Measurements from ENCODE around the gene KAZN.

KAZN gene

DNA sequence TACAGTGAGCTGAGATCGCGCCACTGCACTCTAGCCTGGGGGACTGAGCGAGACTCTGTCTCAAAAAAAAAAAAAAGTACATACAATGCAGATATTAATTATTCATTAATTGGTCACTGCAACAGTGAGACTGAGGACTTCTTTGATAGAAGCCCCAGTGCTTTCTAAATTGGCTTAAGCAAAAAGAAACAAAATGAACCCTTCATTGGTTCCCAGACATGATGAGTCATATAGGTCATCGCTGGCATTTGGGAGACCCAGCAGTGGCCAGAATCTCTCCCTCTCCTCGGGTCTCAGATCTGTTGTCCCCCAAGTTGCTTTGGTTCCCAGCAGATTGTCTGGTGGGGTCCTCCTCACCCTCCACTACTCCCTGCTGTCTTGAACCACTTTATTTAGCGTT lies 144.9 kb downstream of the KAZN start:
- Histone ChIP-seq H3K9ac (ENCODE audit: low read depth in 1 of 2, low read length in 2 of 2) (no peak overlapping the region), H3K4me1 (ENCODE audit: control insufficient read depth in 2 of 2, insufficient read depth in 2 of 2, low read length in 2 of 2) (no peaks in the 10 kb centered on the region), H3K4me3 (ENCODE audit: low read length in 2 of 2) (no peak overlapping the region), H3K27me3 (ENCODE audit: control insufficient read depth in 2 of 2, insufficient read depth in 2 of 2, low read length in 2 of 2) (peaks cover 0 to 2% of the 10 kb centered on the region in 2 donors), H3K36me3 (ENCODE audit: control insufficient read depth in 2 of 2, insufficient read depth in 2 of 2, low read length in 2 of 2) (no peaks in the 10 kb centered on the region), H3K9me3 (ENCODE audit: control insufficient read depth in 2 of 2, low read length in 2 of 2) (no peaks in the 10 kb centered on the region), H3K27ac (ENCODE audit: low read depth in 2 of 2, low read length in 2 of 2) (no peak overlapping the region)

DNA sequence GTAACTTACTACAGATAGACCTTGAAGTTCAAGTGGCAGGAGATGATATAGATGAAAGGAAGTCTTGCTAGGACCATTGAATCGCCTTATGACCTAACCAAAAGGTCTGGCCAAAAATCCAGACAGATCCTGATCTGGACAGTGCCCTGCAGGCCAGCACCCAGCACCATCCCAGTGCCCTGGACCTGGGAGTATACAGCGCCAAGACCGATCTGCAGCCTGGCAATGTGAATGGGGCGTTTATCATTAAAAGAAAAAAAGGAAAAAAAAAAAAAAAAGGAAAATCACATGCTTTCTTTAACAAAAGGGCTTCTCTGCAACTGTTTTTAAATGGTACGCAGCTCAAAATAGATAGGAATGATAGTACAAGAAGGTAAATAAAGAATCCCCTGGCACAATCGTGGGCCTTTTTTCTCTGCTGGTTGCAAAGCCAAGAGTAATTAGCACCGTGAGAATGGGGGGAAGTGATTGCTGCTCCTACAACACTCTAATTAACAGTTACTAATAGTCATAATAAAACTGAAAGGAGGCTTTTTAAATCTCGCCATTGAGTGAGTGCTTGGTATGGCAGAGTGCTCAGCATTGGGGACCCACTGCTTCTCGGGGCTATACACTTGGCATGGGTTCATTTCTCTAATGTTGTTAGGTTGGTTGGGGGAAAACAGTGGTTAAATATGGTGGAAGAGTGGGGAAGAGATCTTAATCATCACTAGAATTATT lies 146.7 kb downstream of the KAZN start:
- Histone ChIP-seq H3K4me1 (ENCODE audit: control insufficient read depth in 2 of 2, insufficient read depth in 2 of 2, low read length in 2 of 2) (no peaks in the 10 kb centered on the region), H3K27ac (ENCODE audit: low read depth in 2 of 2, low read length in 2 of 2) (no peak overlapping the region), H3K9ac (ENCODE audit: low read depth in 1 of 2, low read length in 2 of 2) (no peak overlapping the region), H3K36me3 (ENCODE audit: control insufficient read depth in 2 of 2, insufficient read depth in 2 of 2, low read length in 2 of 2) (no peaks in the 10 kb centered on the region), H3K9me3 (ENCODE audit: control insufficient read depth in 2 of 2, low read length in 2 of 2) (no peaks in the 10 kb centered on the region), H3K27me3 (ENCODE audit: control insufficient read depth in 2 of 2, insufficient read depth in 2 of 2, low read length in 2 of 2) (peaks cover 0 to 2% of the 10 kb centered on the region in 2 donors), H3K4me3 (ENCODE audit: low read length in 2 of 2) (no peak overlapping the region)

DNA sequence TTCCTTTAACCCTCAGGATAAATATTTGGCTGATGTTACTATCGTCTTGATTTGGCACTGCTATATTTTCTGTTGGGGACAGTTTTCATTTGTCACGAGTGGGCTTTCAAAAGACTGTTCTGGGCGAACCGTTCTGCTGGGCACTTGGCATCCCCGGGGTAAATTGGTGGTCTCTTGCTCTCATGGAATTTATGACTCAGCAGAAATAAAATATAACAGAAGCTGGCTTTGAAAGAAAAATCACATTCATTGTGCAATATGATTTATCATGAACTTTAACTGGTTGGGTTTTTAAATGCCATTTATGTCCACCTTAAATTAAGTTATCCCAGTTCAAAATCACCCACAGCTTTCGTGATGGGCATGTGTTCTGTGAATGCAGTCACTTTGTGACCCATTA lies 147.3 kb downstream of the KAZN start:
- H3K4me1 ChIP-seq (ENCODE audit: control insufficient read depth in 2 of 2, insufficient read depth in 2 of 2, low read length in 2 of 2) = no peaks in the 10 kb centered on the region
- H3K9ac ChIP-seq (ENCODE audit: low read depth in 1 of 2, low read length in 2 of 2) = no peak overlapping the region
- no peak overlapping the region for H3K4me3 ChIP-seq (ENCODE audit: low read length in 2 of 2)
- no peaks in the 10 kb centered on the region for H3K9me3 ChIP-seq (ENCODE audit: control insufficient read depth in 2 of 2, low read length in 2 of 2)
- no peaks in the 10 kb centered on the region for H3K36me3 ChIP-seq (ENCODE audit: control insufficient read depth in 2 of 2, insufficient read depth in 2 of 2, low read length in 2 of 2)
- H3K27ac ChIP-seq (ENCODE audit: low read depth in 2 of 2, low read length in 2 of 2) = no peak overlapping the region
- peaks cover 0 to 2% of the 10 kb centered on the region in 2 donors for H3K27me3 ChIP-seq (ENCODE audit: control insufficient read depth in 2 of 2, insufficient read depth in 2 of 2, low read length in 2 of 2)

GRCh38 chr1:14746393-14746792 lies 147.9 kb downstream of the KAZN start:
- Histone ChIP-seq H3K9ac (ENCODE audit: low read depth in 1 of 2, low read length in 2 of 2) (no peak overlapping the region), H3K4me3 (ENCODE audit: low read length in 2 of 2) (no peak overlapping the region), H3K36me3 (ENCODE audit: control insufficient read depth in 2 of 2, insufficient read depth in 2 of 2, low read length in 2 of 2) (no peaks in the 10 kb centered on the region), H3K27ac (ENCODE audit: low read depth in 2 of 2, low read length in 2 of 2) (no peak overlapping the region), H3K27me3 (ENCODE audit: control insufficient read depth in 2 of 2, insufficient read depth in 2 of 2, low read length in 2 of 2) (peaks cover 0 to 2% of the 10 kb centered on the region in 2 donors), H3K9me3 (ENCODE audit: control insufficient read depth in 2 of 2, low read length in 2 of 2) (no peaks in the 10 kb centered on the region), H3K4me1 (ENCODE audit: control insufficient read depth in 2 of 2, insufficient read depth in 2 of 2, low read length in 2 of 2) (no peaks in the 10 kb centered on the region)

DNA sequence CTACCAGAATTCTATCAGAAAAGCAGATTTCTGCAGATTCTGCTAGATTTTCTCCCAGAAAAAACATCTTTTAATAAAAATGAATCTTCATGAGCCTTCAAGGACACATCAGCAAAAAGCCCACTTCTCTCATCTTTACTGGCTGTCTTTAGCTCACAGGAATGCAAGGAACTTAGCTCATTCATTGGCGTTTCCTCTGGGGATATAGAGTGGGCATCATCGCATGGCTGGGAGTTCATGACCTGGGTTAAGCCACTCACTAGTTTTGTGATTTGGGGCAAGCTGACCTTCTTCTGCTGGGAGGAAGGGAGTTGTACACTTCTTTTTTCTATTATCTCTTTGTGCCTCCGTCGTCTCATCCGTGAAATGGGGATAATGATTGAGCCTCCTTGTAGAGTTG lies 149.7 kb downstream of the KAZN start:
- Histone ChIP-seq H3K4me3 (ENCODE audit: low read length in 2 of 2) (no peak overlapping the region), H3K9ac (ENCODE audit: low read depth in 1 of 2, low read length in 2 of 2) (no peak overlapping the region), H3K36me3 (ENCODE audit: control insufficient read depth in 2 of 2, insufficient read depth in 2 of 2, low read length in 2 of 2) (no peaks in the 10 kb centered on the region), H3K27me3 (ENCODE audit: control insufficient read depth in 2 of 2, insufficient read depth in 2 of 2, low read length in 2 of 2) (no peaks in the 10 kb centered on the region), H3K9me3 (ENCODE audit: control insufficient read depth in 2 of 2, low read length in 2 of 2) (no peaks in the 10 kb centered on the region), H3K27ac (ENCODE audit: low read depth in 2 of 2, low read length in 2 of 2) (no peak overlapping the region), H3K4me1 (ENCODE audit: control insufficient read depth in 2 of 2, insufficient read depth in 2 of 2, low read length in 2 of 2) (no peaks in the 10 kb centered on the region)

DNA sequence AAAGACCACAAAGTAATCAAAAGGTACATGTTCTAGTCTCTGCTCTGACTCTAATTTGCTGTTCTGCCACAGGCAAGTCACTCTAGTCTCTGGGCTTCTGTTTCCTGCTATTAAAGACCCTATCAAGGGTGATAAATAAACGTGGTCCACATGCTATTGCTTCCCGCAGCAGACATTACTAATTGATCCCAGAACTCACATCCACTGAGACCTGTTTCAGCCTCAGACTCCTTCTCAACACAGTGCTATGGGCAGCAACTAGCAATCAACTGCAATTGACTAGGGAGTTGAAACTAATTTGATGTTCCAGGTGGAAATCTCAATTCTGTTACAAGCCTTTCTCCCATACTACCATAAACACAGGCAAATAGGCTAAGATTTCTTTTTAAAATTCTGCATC lies 150.5 kb downstream of the KAZN start:
- Histone ChIP-seq H3K36me3 (ENCODE audit: control insufficient read depth in 2 of 2, insufficient read depth in 2 of 2, low read length in 2 of 2) (no peaks in the 10 kb centered on the region), H3K9ac (ENCODE audit: low read depth in 1 of 2, low read length in 2 of 2) (no peak overlapping the region), H3K27me3 (ENCODE audit: control insufficient read depth in 2 of 2, insufficient read depth in 2 of 2, low read length in 2 of 2) (no peaks in the 10 kb centered on the region), H3K9me3 (ENCODE audit: control insufficient read depth in 2 of 2, low read length in 2 of 2) (no peaks in the 10 kb centered on the region), H3K27ac (ENCODE audit: low read depth in 2 of 2, low read length in 2 of 2) (no peak overlapping the region), H3K4me1 (ENCODE audit: control insufficient read depth in 2 of 2, insufficient read depth in 2 of 2, low read length in 2 of 2) (no peaks in the 10 kb centered on the region), H3K4me3 (ENCODE audit: low read length in 2 of 2) (no peak overlapping the region)

DNA sequence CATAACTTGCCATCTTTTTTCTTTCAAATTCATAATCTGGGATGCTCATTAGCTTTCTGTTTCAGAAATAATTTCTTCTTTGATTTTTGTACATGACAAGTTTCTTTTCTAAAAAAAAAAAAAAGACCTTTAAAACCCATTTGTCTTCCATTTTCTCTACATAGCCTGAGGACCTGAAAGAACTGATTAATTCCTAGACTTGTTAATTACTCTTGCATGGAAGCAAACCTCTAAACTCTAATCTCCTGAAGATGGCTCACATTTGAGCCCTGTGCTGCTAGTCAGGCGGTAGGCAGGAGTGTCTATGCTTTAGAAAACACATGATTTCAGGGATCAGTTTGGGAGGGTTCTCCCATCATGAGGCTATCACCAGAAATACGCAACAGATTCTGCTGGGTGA lies 152.0 kb downstream of the KAZN start:
- no peaks in the 10 kb centered on the region for H3K36me3 ChIP-seq (ENCODE audit: control insufficient read depth in 2 of 2, insufficient read depth in 2 of 2, low read length in 2 of 2)
- H3K9ac ChIP-seq (ENCODE audit: low read depth in 1 of 2, low read length in 2 of 2) = no peak overlapping the region
- H3K4me3 ChIP-seq (ENCODE audit: low read length in 2 of 2) = no peak overlapping the region
- H3K27ac ChIP-seq (ENCODE audit: low read depth in 2 of 2, low read length in 2 of 2) = no peak overlapping the region
- H3K9me3 ChIP-seq (ENCODE audit: control insufficient read depth in 2 of 2, low read length in 2 of 2) = no peaks in the 10 kb centered on the region
- no peaks in the 10 kb centered on the region for H3K4me1 ChIP-seq (ENCODE audit: control insufficient read depth in 2 of 2, insufficient read depth in 2 of 2, low read length in 2 of 2)
- no peaks in the 10 kb centered on the region for H3K27me3 ChIP-seq (ENCODE audit: control insufficient read depth in 2 of 2, insufficient read depth in 2 of 2, low read length in 2 of 2)

DNA sequence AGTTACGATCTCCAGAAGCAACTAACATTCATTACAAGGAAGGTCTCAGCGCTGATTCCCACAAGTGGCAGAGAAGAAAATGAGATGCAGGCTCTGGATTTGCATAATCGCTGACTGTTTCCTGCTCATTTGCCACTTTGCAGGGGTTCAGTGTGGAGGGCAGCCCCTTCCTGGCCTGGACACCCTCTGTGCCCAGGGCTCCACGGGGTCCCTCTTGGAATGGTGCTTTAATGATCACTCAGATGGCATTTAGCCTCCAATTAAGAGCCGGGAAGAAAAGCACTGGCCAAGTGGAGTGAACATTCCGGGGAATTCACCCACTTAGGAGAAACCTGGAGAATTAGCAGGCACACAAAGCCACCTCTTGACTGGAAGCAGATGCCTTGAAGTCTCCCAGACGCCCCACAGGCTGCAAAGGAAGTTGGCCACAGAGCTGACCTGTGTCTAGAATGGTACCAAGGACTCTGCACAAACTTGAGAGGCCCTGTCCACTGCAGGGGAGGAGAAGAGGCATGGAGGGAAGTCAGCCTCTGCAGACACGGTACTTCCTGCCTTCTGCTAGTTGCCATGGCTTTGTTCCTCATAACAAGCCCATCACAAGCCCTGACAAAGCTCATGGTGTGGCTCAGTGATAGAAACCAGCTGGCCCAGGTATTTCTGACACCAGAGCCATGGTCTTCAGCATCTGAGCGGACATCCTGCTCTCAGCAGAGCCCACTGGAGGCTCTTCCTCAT lies 157.2 kb downstream of the KAZN start:
- Histone ChIP-seq H3K36me3 (ENCODE audit: control insufficient read depth in 2 of 2, insufficient read depth in 2 of 2, low read length in 2 of 2) (no peaks in the 10 kb centered on the region), H3K4me1 (ENCODE audit: control insufficient read depth in 2 of 2, insufficient read depth in 2 of 2, low read length in 2 of 2) (no peaks in the 10 kb centered on the region), H3K9me3 (ENCODE audit: control insufficient read depth in 2 of 2, low read length in 2 of 2) (no peaks in the 10 kb centered on the region), H3K27me3 (ENCODE audit: control insufficient read depth in 2 of 2, insufficient read depth in 2 of 2, low read length in 2 of 2) (no peaks in the 10 kb centered on the region), H3K27ac (ENCODE audit: low read depth in 2 of 2, low read length in 2 of 2) (no peak overlapping the region), H3K9ac (ENCODE audit: low read depth in 1 of 2, low read length in 2 of 2) (no peak overlapping the region), H3K4me3 (ENCODE audit: low read length in 2 of 2) (no peak overlapping the region)

GRCh38 chr1:14756589-14757285 lies 158.3 kb downstream of the KAZN start:
- H3K27ac ChIP-seq (ENCODE audit: low read depth in 2 of 2, low read length in 2 of 2) = no peak overlapping the region
- no peaks in the 10 kb centered on the region for H3K36me3 ChIP-seq (ENCODE audit: control insufficient read depth in 2 of 2, insufficient read depth in 2 of 2, low read length in 2 of 2)
- H3K4me1 ChIP-seq (ENCODE audit: control insufficient read depth in 2 of 2, insufficient read depth in 2 of 2, low read length in 2 of 2) = no peaks in the 10 kb centered on the region
- no peaks in the 10 kb centered on the region for H3K27me3 ChIP-seq (ENCODE audit: control insufficient read depth in 2 of 2, insufficient read depth in 2 of 2, low read length in 2 of 2)
- no peak overlapping the region for H3K9ac ChIP-seq (ENCODE audit: low read depth in 1 of 2, low read length in 2 of 2)
- no peak overlapping the region for H3K4me3 ChIP-seq (ENCODE audit: low read length in 2 of 2)
- no peaks in the 10 kb centered on the region for H3K9me3 ChIP-seq (ENCODE audit: control insufficient read depth in 2 of 2, low read length in 2 of 2)

GRCh38 chr1:14757286-14757625 lies 158.8 kb downstream of the KAZN start:
- Histone ChIP-seq H3K27me3 (ENCODE audit: control insufficient read depth in 2 of 2, insufficient read depth in 2 of 2, low read length in 2 of 2) (no peaks in the 10 kb centered on the region), H3K36me3 (ENCODE audit: control insufficient read depth in 2 of 2, insufficient read depth in 2 of 2, low read length in 2 of 2) (no peaks in the 10 kb centered on the region), H3K9me3 (ENCODE audit: control insufficient read depth in 2 of 2, low read length in 2 of 2) (no peaks in the 10 kb centered on the region), H3K27ac (ENCODE audit: low read depth in 2 of 2, low read length in 2 of 2) (no peak overlapping the region), H3K4me1 (ENCODE audit: control insufficient read depth in 2 of 2, insufficient read depth in 2 of 2, low read length in 2 of 2) (no peaks in the 10 kb centered on the region), H3K4me3 (ENCODE audit: low read length in 2 of 2) (no peak overlapping the region), H3K9ac (ENCODE audit: low read depth in 1 of 2, low read length in 2 of 2) (no peak overlapping the region)
